Measurements from ENCODE around the gene CACNA2D2.
"Not testable (repeated sequence)": the region's sequence is repeated elsewhere in the genome, so short reads cannot be mapped to it uniquely, and the experiment has no call there.

Gene CACNA2D2

GRCh38 chr3:50519471-50520089 lies 16.1 kb upstream of the CACNA2D2 start:
- TF ChIP-seq CTCF (IDR thresholded peaks at IDR 0.05; ENCODE audit: low read depth, low read length) = peak; percentile 93
- peak; percentile 45 to 52 for DNase-seq (ENCODE audit: low read depth in 2 of 2)

GRCh38 chr3:50518436-50518835 lies 15.0 kb upstream of the CACNA2D2 start:
- H3K4me3 ChIP-seq (replicated peaks in 1 of 2; ENCODE audit: low read depth in 2 of 2, low read length in 2 of 2) = no peak overlapping the region
- no peak for TF ChIP-seq CTCF (IDR thresholded peaks at IDR 0.05; ENCODE audit: low read depth, low read length)
- DNase-seq (ENCODE audit: low read depth in 2 of 2) = no peak

More at GRCh38 chr3:50519471-50520089, 16.1 kb upstream of the CACNA2D2 start:
- no peak overlapping the region for H3K4me3 ChIP-seq (replicated peaks in 1 of 2; ENCODE audit: low read depth in 2 of 2, low read length in 2 of 2)

- H3K4me3 ChIP-seq (replicated peaks in 1 of 2; ENCODE audit: low read depth in 2 of 2, low read length in 2 of 2) = no peak overlapping the region
- no peak for TF ChIP-seq CTCF (IDR thresholded peaks at IDR 0.05; ENCODE audit: low read depth, low read length)
- no peak for DNase-seq (ENCODE audit: low read depth in 2 of 2)
These were observed 14.3 kb upstream of the CACNA2D2 start for GRCh38 chr3:50517721-50518206.

- no peak overlapping the region for H3K4me3 ChIP-seq (replicated peaks in 1 of 2; ENCODE audit: low read depth in 2 of 2, low read length in 2 of 2)
- no peak for TF ChIP-seq CTCF (IDR thresholded peaks at IDR 0.05; ENCODE audit: low read depth, low read length)
- DNase-seq (ENCODE audit: low read depth in 2 of 2) = no peak
These were observed 13.0 kb upstream of the CACNA2D2 start for GRCh38 chr3:50516440-50516871.

GRCh38 chr3:50515565-50516439 lies 12.4 kb upstream of the CACNA2D2 start:
- DNase-seq (ENCODE audit: low read depth in 2 of 2) = peak in 1 of 2 donors; percentile 27
- TF ChIP-seq CTCF (IDR thresholded peaks at IDR 0.05; ENCODE audit: low read depth, low read length) = no peak

GRCh38 chr3:50512908-50513307 lies 9.5 kb upstream of the CACNA2D2 start:
- DNase-seq (ENCODE audit: low read depth in 2 of 2); H3K4me3 ChIP-seq (replicated peaks in 1 of 2; ENCODE audit: low read depth in 2 of 2, low read length in 2 of 2): not testable (repeated sequence)

More at GRCh38 chr3:50515565-50516439, 12.4 kb upstream of the CACNA2D2 start:
- H3K4me3 ChIP-seq (replicated peaks in 1 of 2; ENCODE audit: low read depth in 2 of 2, low read length in 2 of 2) = no peak overlapping the region

- TF ChIP-seq CTCF (IDR thresholded peaks at IDR 0.05; ENCODE audit: low read depth, low read length) = no peak
- no peak overlapping the region for H3K4me3 ChIP-seq (replicated peaks in 1 of 2; ENCODE audit: low read depth in 2 of 2, low read length in 2 of 2)
- DNase-seq (ENCODE audit: low read depth in 2 of 2) = no peak
These were observed 8.7 kb upstream of the CACNA2D2 start for GRCh38 chr3:50512131-50512530.

All from cardiac fibroblast (primary cell).